Gastrocnemius medialis (tissue), 4 donors: Measurements from ENCODE around the gene OPA3. TPM values are rescaled to one million over a fixed set of nuclear protein-coding genes. Genes with fewer than 3 reads are reported as not detected.
A peak's percentile ranks its signal among the peaks of the same experiment; 100 is the strongest.

Experiments used
- ATAC-seq, 2 donors: fragments of 150-250 bp; one replicate each; pipeline ENCODE4 v1.9.1; 2016
- DNase-seq, 2 donors: peaks; one replicate each; pipeline ENCODE4 v3.0.0-alpha.2; 2019
- H3K27ac ChIP-seq, 4 donors: fragments of 200-600 bp; sonication (generic); 1 replicate in 1 of 4; 2 replicates in 3 of 4; pipeline ENCODE4 v1.5.1; 2016 to 2018; ENCODE audit warnings: mild to moderate bottlenecking in 2 of 4, moderate library complexity in 1 of 4
- H3K27me3 ChIP-seq, 3 donors: fragments of 200-600 bp; sonication (generic) in 2 of 3; 1 replicate in 1 of 3; 2 replicates in 2 of 3; pipeline versions ENCODE4 v1.5.1 to v1.6.0; 2016 to 2019; ENCODE audit warnings: mild to moderate bottlenecking in 1 of 3, moderate library complexity in 1 of 3
- H3K36me3 ChIP-seq, 2 donors: fragments of 200-600 bp; sonication (generic) in 1 of 2; one replicate each; pipeline ENCODE4 v1.5.1; 2017 to 2018
- H3K4me1 ChIP-seq, 2 donors: fragments of 200-600 bp; sonication (generic) in 1 of 2; one replicate each; pipeline ENCODE4 v1.5.1; 2016 to 2017; ENCODE audit warnings: mild to moderate bottlenecking in 2 of 2
- H3K4me3 ChIP-seq, 4 donors: fragments of 200-600 bp; sonication (generic) in 3 of 4; 1 replicate in 1 of 4; 2 replicates in 3 of 4; pipeline ENCODE4 v1.5.1; 2016 to 2019; ENCODE audit warnings: mild to moderate bottlenecking in 2 of 4
- H3K9me3 ChIP-seq, 3 donors: fragments of 200-600 bp; sonication (generic) in 2 of 3; 1 replicate in 1 of 3; 2 replicates in 2 of 3; pipeline ENCODE4 v1.5.1; 2016 to 2019
- POLR2A ChIP-seq, 2 donors: fragments of 450-650 bp; IDR thresholded peaks; one replicate each; pipeline ENCODE4 v1.6.1; 2017; ENCODE audit warnings: antibody characterized with exemption in 2 of 2, mild to moderate bottlenecking in 2 of 2, moderate library complexity in 2 of 2
- in situ Hi-C, 4 donors: fragments of 200-750 bp; cut with MboI; loops; one replicate each; pipeline versions ENCODE4 v1.15.0 to v1.8.0; 2017; ENCODE audit warnings: low sequenced_read_pairs in 4 of 4
- intact Hi-C: fragments of 100-400 bp; cut with DNase I; formaldehyde crosslinking; loops from one replicate; pipeline ENCODE4 v1.15.1; 2023; ENCODE audit warnings: low total_unique reads
- total RNA-seq, 4 donors: library from RNA; depleted of rRNA; stranded (reverse); fragments of >200 nt; gene quantifications; one replicate each; pipeline versions ENCODE4 v1.1.0 to v1.2.3, GENCODE V29; 2016
- TF ChIP-seq, protein P1 (sequence below), 5 experiments: fragments of 450-650 bp in 3 of 5; fragments of 200-600 bp in 2 of 5; sonication (generic) in 2 of 5; IDR thresholded peaks in 4 of 5; conservative IDR thresholded peaks in 1 of 5; 1 replicate in 4 of 5; 2 replicates in 1 of 5; pipeline ENCODE4 v1.5.1; 2016 to 2019; ENCODE audit warnings: antibody characterized with exemption in 5 of 5, mild to moderate bottlenecking in 3 of 5, moderate library complexity in 3 of 5

The OPA3 gene
- total RNA-seq, 4 donors from 2014 or later = 14.8 to 32.5 (median 20.3) TPM

GRCh38 chr19:45531349-45531748 lies 53.3 kb downstream of the OPA3 start:
- DNase-seq (no peak), ATAC-seq (no peak)
- intact Hi-C loops = no loop called here
- H3K36me3 ChIP-seq = peaks cover 0 to 6% of the 10 kb centered on the region in 2 donors
- no peak overlapping the region for H3K27ac ChIP-seq
- H3K4me1 ChIP-seq = peaks cover 0 to 4% of the 10 kb centered on the region in 2 donors
- TF ChIP-seq, protein P1, sequence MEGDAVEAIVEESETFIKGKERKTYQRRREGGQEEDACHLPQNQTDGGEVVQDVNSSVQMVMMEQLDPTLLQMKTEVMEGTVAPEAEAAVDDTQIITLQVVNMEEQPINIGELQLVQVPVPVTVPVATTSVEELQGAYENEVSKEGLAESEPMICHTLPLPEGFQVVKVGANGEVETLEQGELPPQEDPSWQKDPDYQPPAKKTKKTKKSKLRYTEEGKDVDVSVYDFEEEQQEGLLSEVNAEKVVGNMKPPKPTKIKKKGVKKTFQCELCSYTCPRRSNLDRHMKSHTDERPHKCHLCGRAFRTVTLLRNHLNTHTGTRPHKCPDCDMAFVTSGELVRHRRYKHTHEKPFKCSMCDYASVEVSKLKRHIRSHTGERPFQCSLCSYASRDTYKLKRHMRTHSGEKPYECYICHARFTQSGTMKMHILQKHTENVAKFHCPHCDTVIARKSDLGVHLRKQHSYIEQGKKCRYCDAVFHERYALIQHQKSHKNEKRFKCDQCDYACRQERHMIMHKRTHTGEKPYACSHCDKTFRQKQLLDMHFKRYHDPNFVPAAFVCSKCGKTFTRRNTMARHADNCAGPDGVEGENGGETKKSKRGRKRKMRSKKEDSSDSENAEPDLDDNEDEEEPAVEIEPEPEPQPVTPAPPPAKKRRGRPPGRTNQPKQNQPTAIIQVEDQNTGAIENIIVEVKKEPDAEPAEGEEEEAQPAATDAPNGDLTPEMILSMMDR (IDR thresholded peaks at IDR 0.05 in 4 of 5, conservative IDR thresholded peaks at IDR 0.05 in 1 of 5) = no peak
- no peak for TF ChIP-seq POLR2A (IDR thresholded peaks at IDR 0.05)
- H3K27me3 ChIP-seq = peaks cover 3 to 17% (median 16%) of the 10 kb centered on the region in 3 donors
- no peak overlapping the region for H3K4me3 ChIP-seq
- H3K9me3 ChIP-seq = no peaks in the 10 kb centered on the region
- in situ Hi-C loops = loop anchor here in 1 of 4 donors (25.0 kb wide), 1 partner anchor 131 kb away; the partner anchor contains the start of gene GIPR

GRCh38 chr19:45529420-45529785 lies 55.2 kb downstream of the OPA3 start:
- TF ChIP-seq, protein P1 (IDR thresholded peaks at IDR 0.05 in 4 of 5, conservative IDR thresholded peaks at IDR 0.05 in 1 of 5) = no peak
- TF ChIP-seq POLR2A (IDR thresholded peaks at IDR 0.05) = no peak
- no peaks in the 10 kb centered on the region for H3K9me3 ChIP-seq
- peaks cover 0 to 19% of the 10 kb centered on the region in 2 donors for H3K36me3 ChIP-seq
- peaks cover 0 to 10% of the 10 kb centered on the region in 2 donors for H3K4me1 ChIP-seq
- DNase-seq = no peak
- in situ Hi-C loops (loop anchor here in 2 of 4 donors (10.0 to 25.0 kb wide), 2 partner anchors 105 to 133 kb away; partner anchors contain the start of genes EML2 (in 1 of the 2) and GIPR (in 1 of the 2)), intact Hi-C loops (no loop called here)
- H3K27ac ChIP-seq = no peak overlapping the region
- peak overlapping the region in 1 of 4 donors; percentile 24 for H3K4me3 ChIP-seq
- no peak for ATAC-seq
- H3K27me3 ChIP-seq = peaks cover 3 to 17% (median 16%) of the 10 kb centered on the region in 3 donors

DNA sequence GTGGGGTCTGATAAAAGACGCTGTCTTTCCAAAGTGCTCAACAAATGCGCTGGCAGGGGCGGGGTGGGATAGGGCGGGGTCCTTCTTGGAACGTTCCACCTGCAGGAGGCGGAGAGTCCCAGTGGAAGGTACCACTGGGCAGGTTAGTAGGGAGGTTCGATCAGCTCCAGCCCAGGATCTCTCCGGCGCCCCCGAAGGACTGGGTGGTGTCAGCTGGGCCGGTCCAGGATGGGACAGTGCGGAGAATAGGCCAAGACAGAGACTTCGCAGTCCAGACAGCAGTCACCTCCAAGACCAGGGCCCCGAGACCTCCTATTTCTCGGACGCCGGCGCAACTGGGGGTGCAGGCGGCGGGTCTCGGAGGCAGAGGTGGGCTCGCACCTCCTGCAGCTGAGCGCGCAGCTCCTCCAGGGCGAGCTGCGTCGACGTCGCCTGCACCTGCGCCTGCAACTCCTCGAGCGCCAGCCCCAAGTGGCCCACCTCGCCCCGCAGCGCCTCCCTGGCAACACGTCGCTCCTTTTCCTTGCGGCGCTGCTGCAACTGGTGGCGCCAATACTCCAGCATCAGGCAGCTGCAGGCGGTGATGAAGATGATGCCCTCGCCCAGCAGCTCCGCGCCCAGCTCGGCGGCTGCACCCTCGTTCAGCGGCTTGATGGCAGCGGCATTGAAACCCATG lies 55.7 kb downstream of the OPA3 start:
- intact Hi-C loops = no loop called here
- in situ Hi-C loops = loop anchor here in 2 of 4 donors (10.0 to 25.0 kb wide), 2 partner anchors 106 to 133 kb away; partner anchors contain the start of genes EML2 (in 1 of the 2) and GIPR (in 1 of the 2)
- no peak overlapping the region for H3K27ac ChIP-seq

DNA sequence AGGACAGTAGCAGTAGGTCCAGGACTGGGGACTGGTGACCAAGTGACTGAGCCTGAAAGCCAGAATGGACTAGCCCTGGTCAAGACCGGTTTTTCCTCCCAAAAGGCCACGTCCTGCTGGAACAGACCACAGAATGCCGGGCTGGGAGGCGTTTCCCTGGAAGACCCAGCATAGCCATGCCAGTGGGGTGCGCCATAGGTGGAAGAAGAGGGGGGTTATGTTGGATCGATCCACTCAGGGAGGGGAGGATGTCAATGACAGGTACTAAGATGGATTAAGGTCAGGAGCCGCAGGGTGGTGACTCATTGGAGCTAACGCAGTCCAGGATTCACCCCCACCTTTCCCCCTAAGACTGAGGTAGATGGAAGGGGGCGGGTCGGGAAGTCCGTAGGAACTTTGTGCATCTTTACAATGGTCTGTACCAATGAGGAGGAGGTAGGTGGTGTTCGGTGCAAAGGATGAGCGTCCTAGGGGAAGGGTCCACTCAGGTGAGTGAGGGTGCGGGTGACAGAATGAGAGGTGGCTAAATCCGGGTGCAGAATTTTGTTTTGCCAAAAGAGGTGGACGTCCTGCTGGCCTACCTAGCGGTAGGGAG lies 56.4 kb downstream of the OPA3 start:
- Histone ChIP-seq H3K4me1 (peaks cover 0 to 15% of the 10 kb centered on the region in 2 donors), H3K27me3 (peaks cover 3 to 17% (median 16%) of the 10 kb centered on the region in 3 donors), H3K4me3 (no peak overlapping the region), H3K36me3 (peaks cover 0 to 21% of the 10 kb centered on the region in 2 donors), H3K9me3 (no peaks in the 10 kb centered on the region), H3K27ac (no peak overlapping the region)
- intact Hi-C loops (no loop called here), in situ Hi-C loops (loop anchor here in 2 of 4 donors (10.0 to 25.0 kb wide), 2 partner anchors 107 to 134 kb away; partner anchors contain the start of genes EML2 (in 1 of the 2) and GIPR (in 1 of the 2))
- no peak for TF ChIP-seq POLR2A (IDR thresholded peaks at IDR 0.05)
- TF ChIP-seq, protein P1 (IDR thresholded peaks at IDR 0.05 in 4 of 5, conservative IDR thresholded peaks at IDR 0.05 in 1 of 5) = no peak
- no peak for ATAC-seq
- DNase-seq = no peak

More for the DNA sequence above, 55.7 kb downstream of the OPA3 start:
- DNase-seq = no peak
- peak overlapping the region in 1 of 4 donors; percentile 24 for H3K4me3 ChIP-seq
- peaks cover 0 to 21% of the 10 kb centered on the region in 2 donors for H3K36me3 ChIP-seq
- no peaks in the 10 kb centered on the region for H3K9me3 ChIP-seq
- H3K4me1 ChIP-seq = peaks cover 0 to 14% of the 10 kb centered on the region in 2 donors
- TF ChIP-seq, protein P1 (IDR thresholded peaks at IDR 0.05 in 4 of 5, conservative IDR thresholded peaks at IDR 0.05 in 1 of 5) = no peak
- TF ChIP-seq POLR2A (IDR thresholded peaks at IDR 0.05) = no peak
- H3K27me3 ChIP-seq = peaks cover 3 to 17% (median 16%) of the 10 kb centered on the region in 3 donors
- ATAC-seq = no peak
